ENCODE measurements around the gene PRKAR2B. TPM values are rescaled to one million over a fixed set of nuclear protein-coding genes. Genes with fewer than 3 reads are reported as not detected.

The PRKAR2B gene
- total RNA-seq, 1 donor: 2.7 TPM

Other genes with a start within 250 kb of the PRKAR2B start
- 0.08 TPM in 1 of 2 replicates, not detected in the other for gene PIK3CG, start 179.4 kb upstream of the PRKAR2B start, total RNA-seq (ENCODE audit: low replicate concordance)
- gene HBP1, start 124.3 kb downstream of the PRKAR2B start, total RNA-seq (ENCODE audit: low replicate concordance): 90.9 and 106 TPM in 2 replicates

All from fibroblast of the aortic adventitia (primary cell).